H1 (cell line): ENCODE measurements around the gene DYNLRB2. TPM values are rescaled to one million over a fixed set of nuclear protein-coding genes. Genes with fewer than 3 reads are reported as not detected.

ENCODE experiments used
- CTCF ChIA-PET: fragments of 300-600 bp; sonication (Branson Sonifier 250); formaldehyde crosslinking; loops from one replicate; lab custom pipeline; 2021; ENCODE audit not compliant: partially characterized antibody; lab: Charles Lee
- POLR2A ChIA-PET: fragments of 300-600 bp; sonication (Branson Sonifier 250); formaldehyde crosslinking; loops from one replicate; lab custom pipeline; 2021; ENCODE audit warnings: inconsistent platforms; ENCODE audit not compliant: partially characterized antibody; lab: Charles Lee
- DNase-seq, 2 experiments: peaks; one replicate each; pipeline versions ENCODE4 v3.0.0 to v3.0.0-alpha.2; 2010 to 2022; ENCODE audit warnings: low spot score in 2 of 2, low read depth in 1 of 2, mixed read lengths in 1 of 2
- FAIRE-seq: peaks from 2 replicates; lab custom pipeline; 2011; peaks lifted over from hg19 to GRCh38; lab: Jason Lieb, UNC
- H2AFZ ChIP-seq: 2 replicates; pipeline ENCODE4 v1.8.1; 2012; ENCODE audit warnings: low read length, inconsistent platforms
- H2AK5ac ChIP-seq: 2 replicates; pipeline ENCODE4 v1.6.1; 2013; ENCODE audit warnings: low read depth, low read length
- H2BK120ac ChIP-seq: replicated peaks from 2 replicates; pipeline ENCODE3; 2013; ENCODE audit warnings: low read depth, low read length, inconsistent platforms
- H2BK12ac ChIP-seq: 2 replicates; pipeline ENCODE4 v1.6.1; 2013; ENCODE audit warnings: low read depth, low read length
- H2BK15ac ChIP-seq: 2 replicates; pipeline ENCODE4 v1.6.1; 2013; ENCODE audit warnings: low read length
- H2BK20ac ChIP-seq: 2 replicates; pipeline ENCODE4 v1.6.1; 2013; ENCODE audit warnings: low read length
- H2BK5ac ChIP-seq: 2 replicates; pipeline ENCODE4 v1.6.1; 2013; ENCODE audit warnings: low read depth, low read length
- H3K14ac ChIP-seq: 2 replicates; pipeline ENCODE4 v1.6.1; 2013; ENCODE audit warnings: inconsistent platforms; ENCODE audit not compliant: insufficient read length
- H3K18ac ChIP-seq: 2 replicates; pipeline ENCODE4 v1.6.1; 2013; ENCODE audit warnings: low read length; ENCODE audit errors: extremely low read depth
- H3K23ac ChIP-seq: 2 replicates; pipeline ENCODE4 v1.6.1; 2013; ENCODE audit warnings: inconsistent platforms; ENCODE audit not compliant: insufficient read length
- H3K23me2 ChIP-seq: 2 replicates; pipeline ENCODE4 v1.6.1; 2013; ENCODE audit warnings: low read depth, low read length
- H3K27ac ChIP-seq: 2 replicates; pipeline ENCODE4 v1.6.1; 2011; ENCODE audit warnings: low read depth, low read length, inconsistent platforms
- H3K27me3 ChIP-seq, 4 experiments: replicated peaks in 1 of 4; 1 replicate in 1 of 4; 2 replicates in 3 of 4; pipeline versions ENCODE4 v1.6.1 to v1.8.1; 2011 to 2013; ENCODE audit warnings: low read length in 3 of 4, mild to moderate bottlenecking in 3 of 4, inconsistent platforms in 2 of 4, mixed read lengths in 2 of 4, moderate library complexity in 1 of 4; ENCODE audit not compliant: control insufficient read depth in 3 of 4, insufficient read depth in 3 of 4; ENCODE audit errors: extremely low read depth in 1 of 4
- H3K36me3 ChIP-seq, 4 experiments: 2 replicates each; pipeline versions ENCODE4 v1.6.1 to v1.8.1; 2011 to 2013; ENCODE audit warnings: mild to moderate bottlenecking in 4 of 4, low read length in 3 of 4, moderate library complexity in 2 of 4, control low read depth in 1 of 4, inconsistent platforms in 1 of 4; ENCODE audit not compliant: insufficient read depth in 4 of 4, control insufficient read depth in 2 of 4
- H3K4ac ChIP-seq: replicated peaks from 2 replicates; pipeline ENCODE3; 2013; ENCODE audit warnings: low read length, low read depth, mixed read lengths, inconsistent platforms; ENCODE audit not compliant: insufficient read length
- H3K4me1 ChIP-seq, 4 experiments: replicated peaks in 1 of 4; 1 replicate in 1 of 4; 2 replicates in 3 of 4; pipeline versions ENCODE4 v1.6.1 to v1.8.1; 2011 to 2013; ENCODE audit warnings: low read length in 3 of 4, inconsistent platforms in 2 of 4, mixed read lengths in 1 of 4; ENCODE audit not compliant: insufficient read depth in 4 of 4, control insufficient read depth in 3 of 4
- H3K4me2 ChIP-seq, 2 experiments: 2 replicates each; pipeline versions ENCODE4 v1.6.1 to v1.8.1; 2011 to 2013; ENCODE audit warnings: low read depth in 2 of 2, low read length in 2 of 2, control low read depth in 1 of 2, inconsistent platforms in 1 of 2, mild to moderate bottlenecking in 1 of 2; ENCODE audit not compliant: insufficient read depth in 1 of 2
- H3K4me3 ChIP-seq, 4 experiments: fragments of 200-600, 300-600 bp in 1 of 4; sonication (generic), shearing (Covaris generic), sonication (Bioruptor Twin) in 1 of 4; 2 replicates each; pipeline versions ENCODE4 v1.5.1 to v1.8.1; 2011 to 2016; ENCODE audit warnings: low read length in 4 of 4, low read depth in 3 of 4, control low read depth in 2 of 4, inconsistent platforms in 2 of 4, mild to moderate bottlenecking in 2 of 4, mixed read lengths in 1 of 4, moderate library complexity in 1 of 4; ENCODE audit not compliant: insufficient read depth in 2 of 4; ENCODE audit errors: extremely low read depth in 1 of 4
- H3K56ac ChIP-seq: replicated peaks from 2 replicates; pipeline ENCODE3; 2013; ENCODE audit warnings: low read depth, mild to moderate bottlenecking, mixed read lengths, low read length, inconsistent platforms; ENCODE audit not compliant: insufficient read length
- H3K79me1 ChIP-seq: 2 replicates; pipeline ENCODE4 v1.6.1; 2013; ENCODE audit warnings: low read depth, low read length, control low read depth
- H3K79me2 ChIP-seq, 2 experiments: 2 replicates each; pipeline versions ENCODE4 v1.6.1 to v1.8.1; 2012 to 2013; ENCODE audit warnings: low read length in 2 of 2, mild to moderate bottlenecking in 2 of 2, inconsistent platforms in 1 of 2; ENCODE audit not compliant: insufficient read depth in 2 of 2, control insufficient read depth in 1 of 2
- H3K9ac ChIP-seq, 4 experiments: replicated peaks in 1 of 4; 1 replicate in 1 of 4; 2 replicates in 3 of 4; pipeline versions ENCODE4 v1.6.1 to v1.8.1; 2011 to 2013; ENCODE audit warnings: low read depth in 3 of 4, low read length in 3 of 4, control low read depth in 2 of 4, mild to moderate bottlenecking in 2 of 4, moderate library complexity in 2 of 4, inconsistent platforms in 1 of 4; ENCODE audit errors: extremely low read depth in 1 of 4
- H3K9me3 ChIP-seq, 2 experiments: 2 replicates each; pipeline versions ENCODE4 v1.6.1 to v1.8.1; 2012 to 2013; ENCODE audit warnings: mild to moderate bottlenecking in 2 of 2, moderate library complexity in 2 of 2, control low read depth in 1 of 2, inconsistent platforms in 1 of 2, low read depth in 1 of 2, low read length in 1 of 2, mixed read lengths in 1 of 2; ENCODE audit not compliant: insufficient read depth in 2 of 2
- H4K20me1 ChIP-seq, 2 experiments: replicated peaks in 1 of 2; 2 replicates each; pipeline versions ENCODE3 to v1.8.1; 2011 to 2013; ENCODE audit warnings: inconsistent platforms in 2 of 2, low read length in 2 of 2, mild to moderate bottlenecking in 1 of 2; ENCODE audit not compliant: insufficient read depth in 2 of 2, control insufficient read depth in 1 of 2
- H4K5ac ChIP-seq: 2 replicates; pipeline ENCODE4 v1.6.1; 2013; ENCODE audit warnings: low read length, low read depth, mixed read lengths, inconsistent platforms; ENCODE audit not compliant: insufficient read length
- H4K8ac ChIP-seq: 2 replicates; pipeline ENCODE4 v1.8.0; 2013; ENCODE audit warnings: mild to moderate bottlenecking, moderate library complexity, low read length, inconsistent platforms; ENCODE audit not compliant: insufficient read depth; ENCODE audit errors: extremely low read depth
- H4K91ac ChIP-seq: replicated peaks from 2 replicates; pipeline ENCODE3; 2013; ENCODE audit warnings: low read length, mixed read lengths, inconsistent platforms; ENCODE audit not compliant: insufficient read length
- ATF3 ChIP-seq: IDR thresholded peaks from 2 replicates; pipeline ENCODE4 v1.6.1; 2011; ENCODE audit warnings: low read depth, mild to moderate bottlenecking, low read length; ENCODE audit not compliant: insufficient read depth
- CHD2 ChIP-seq: IDR thresholded peaks from 2 replicates; pipeline ENCODE4 v1.6.1; 2012; ENCODE audit warnings: low read length, improper control_type of control experiment
- CTCF ChIP-seq, 3 experiments: IDR thresholded peaks; 1 replicate in 2 of 3; 2 replicates in 1 of 3; pipeline versions ENCODE4 v1.5.1 to v1.6.1; 2011; ENCODE audit warnings: low read length in 3 of 3, mild to moderate bottlenecking in 3 of 3, inconsistent platforms in 2 of 3, low read depth in 1 of 3, moderate library complexity in 1 of 3; ENCODE audit not compliant: insufficient read depth in 1 of 3; ENCODE audit errors: control extremely low read depth in 1 of 3
- KDM4A ChIP-seq: IDR thresholded peaks from one replicate; pipeline ENCODE4 v1.7.1; 2012; ENCODE audit warnings: low read depth, mild to moderate bottlenecking, moderate library complexity, low read length, inconsistent platforms; ENCODE audit not compliant: severe bottlenecking
- RXRA ChIP-seq: IDR thresholded peaks from 2 replicates; pipeline ENCODE4 v1.6.1; 2011; ENCODE audit warnings: low read depth, mild to moderate bottlenecking, low read length, moderate library complexity; ENCODE audit not compliant: insufficient read depth
- SIN3A ChIP-seq, 2 experiments: IDR thresholded peaks in 1 of 2; conservative IDR thresholded peaks in 1 of 2; 2 replicates each; pipeline ENCODE4 v1.6.1; 2011 to 2012; ENCODE audit warnings: low read length in 2 of 2, improper control_type of control experiment in 1 of 2, low read depth in 1 of 2, mild to moderate bottlenecking in 1 of 2
- WGBS, 2 experiments: shearing (Covaris generic) in 1 of 2; methylation state at CpG; one replicate each; pipeline versions ENCODE4 v1.1.6 to v1.1.7; 2013 to 2015; ENCODE audit warnings: low lambda C conversion rate in 2 of 2, mixed read lengths in 2 of 2, inconsistent platforms in 1 of 2, low coverage in 1 of 2, missing lambda C conversion rate in 1 of 2; ENCODE audit not compliant: insufficient replicate concordance in 2 of 2, insufficient coverage in 1 of 2, insufficient read length in 1 of 2; ENCODE audit errors: extremely low coverage in 1 of 2, missing lambda C conversion rate in 1 of 2; 5-methylcytosine and 5-hydroxymethylcytosine counted together
- polyA plus RNA-seq, 7 experiments: library from polyadenylated mRNA; depleted of rRNA in 3 of 7; stranded (reverse) in 5 of 7; unstranded in 2 of 7; fragments of >200 nt in 5 of 7; fragments of 200-250 nt in 2 of 7; gene quantifications; 1 replicate in 5 of 7; 2 replicates in 1 of 7; 4 replicates in 1 of 7; pipeline versions ENCODE4 v1.2.1 to v1.2.3, GENCODE V29; 2011 to 2013; ENCODE audit warnings: missing spikeins in 2 of 7, mixed read lengths in 2 of 7
- total RNA-seq: library from RNA; stranded (reverse); fragmentation: NEBNext Ultra II Directional; extraction: Animal tissue kit (Norgen Biotek cat#: 25700); gene quantifications from 2 replicates; pipeline ENCODE4 v1.2.1, GENCODE V29; 2021
- TF ChIP-seq, protein P1 (sequence below): IDR thresholded peaks from 2 replicates; pipeline ENCODE4 v1.6.1; 2012; ENCODE audit warnings: inconsistent platforms

DYNLRB2 gene
- total and polyA plus RNA-seq, 2 of the 8 experiments (the other 6 are each of a cell fraction or from before 2014, with no cell fraction given) = not detected

GRCh38 chr16:80518436-80518835 is 22.4 kb upstream of the DYNLRB2 start:
- H3K9me3 ChIP-seq = no peaks in the 10 kb centered on the region
- no peak overlapping the region for H3K18ac ChIP-seq
- H2AK5ac ChIP-seq = no peak overlapping the region
- FAIRE-seq (no peak), DNase-seq (no peak)
- WGBS, 2 experiments = 79% methylated on average over 7 of the region's 7 CpGs; no CpG with 5 or more reads in 1 of the 2 experiments
- no peak overlapping the region for H3K4me3 ChIP-seq
- no peaks in the 10 kb centered on the region for H4K20me1 ChIP-seq
- TF ChIP-seq RXRA (no peak), SIN3A (conservative IDR thresholded peaks at IDR 0.05 in 1 of 2, IDR thresholded peaks at IDR 0.05 in 1 of 2; ENCODE audit: low read depth in 1 of 2, low read length in 2 of 2) (no peak), ATF3 (no peak), CHD2 (no peak), KDM4A (no peak), CTCF (IDR thresholded peaks at IDR 0.05; ENCODE audit: control extremely low read depth in 1 of 3, insufficient read depth in 1 of 3, low read depth in 1 of 3, low read length in 3 of 3) (no peak)
- TF ChIP-seq, protein P1, sequence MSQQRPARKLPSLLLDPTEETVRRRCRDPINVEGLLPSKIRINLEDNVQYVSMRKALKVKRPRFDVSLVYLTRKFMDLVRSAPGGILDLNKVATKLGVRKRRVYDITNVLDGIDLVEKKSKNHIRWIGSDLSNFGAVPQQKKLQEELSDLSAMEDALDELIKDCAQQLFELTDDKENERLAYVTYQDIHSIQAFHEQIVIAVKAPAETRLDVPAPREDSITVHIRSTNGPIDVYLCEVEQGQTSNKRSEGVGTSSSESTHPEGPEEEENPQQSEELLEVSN = no peak
- no peak overlapping the region for H2BK20ac ChIP-seq
- H3K23me2 ChIP-seq = no peaks in the 10 kb centered on the region
- no peak overlapping the region for H2BK5ac ChIP-seq
- no peak overlapping the region for H2BK15ac ChIP-seq
- H3K27ac ChIP-seq = no peak overlapping the region
- H4K91ac ChIP-seq = no peak overlapping the region
- H4K8ac ChIP-seq = no peak overlapping the region
- H3K36me3 ChIP-seq = no peaks in the 10 kb centered on the region
- H3K4me1 ChIP-seq = peaks cover 0 to 1% (median 0%) of the 10 kb centered on the region in 4 experiments; a peak in 1 of 7 replicates
- H3K79me2 ChIP-seq = no peaks in the 10 kb centered on the region
- no peaks in the 10 kb centered on the region for H3K79me1 ChIP-seq
- no peak overlapping the region for H2BK12ac ChIP-seq
- POLR2A ChIA-PET = no interaction called here
- CTCF ChIA-PET = interaction anchor here (1.9 kb wide), 1 partner anchor 8 kb away, joined by 15 read pairs; no protein-coding TSS in a partner anchor
- no peak overlapping the region for H3K14ac ChIP-seq
- no peaks in the 10 kb centered on the region for H3K27me3 ChIP-seq
- no peak overlapping the region for H4K5ac ChIP-seq
- no peak overlapping the region for H2BK120ac ChIP-seq
- H3K56ac ChIP-seq = no peak overlapping the region
- no peak overlapping the region for H3K4ac ChIP-seq
- peak overlapping the region; percentile 77 for H2AFZ ChIP-seq
- H3K9ac ChIP-seq = no peak overlapping the region
- no peak overlapping the region for H3K4me2 ChIP-seq
- no peak overlapping the region for H3K23ac ChIP-seq
